ENCODE results near the gene PBXIP1.

Gene PBXIP1

DNA sequence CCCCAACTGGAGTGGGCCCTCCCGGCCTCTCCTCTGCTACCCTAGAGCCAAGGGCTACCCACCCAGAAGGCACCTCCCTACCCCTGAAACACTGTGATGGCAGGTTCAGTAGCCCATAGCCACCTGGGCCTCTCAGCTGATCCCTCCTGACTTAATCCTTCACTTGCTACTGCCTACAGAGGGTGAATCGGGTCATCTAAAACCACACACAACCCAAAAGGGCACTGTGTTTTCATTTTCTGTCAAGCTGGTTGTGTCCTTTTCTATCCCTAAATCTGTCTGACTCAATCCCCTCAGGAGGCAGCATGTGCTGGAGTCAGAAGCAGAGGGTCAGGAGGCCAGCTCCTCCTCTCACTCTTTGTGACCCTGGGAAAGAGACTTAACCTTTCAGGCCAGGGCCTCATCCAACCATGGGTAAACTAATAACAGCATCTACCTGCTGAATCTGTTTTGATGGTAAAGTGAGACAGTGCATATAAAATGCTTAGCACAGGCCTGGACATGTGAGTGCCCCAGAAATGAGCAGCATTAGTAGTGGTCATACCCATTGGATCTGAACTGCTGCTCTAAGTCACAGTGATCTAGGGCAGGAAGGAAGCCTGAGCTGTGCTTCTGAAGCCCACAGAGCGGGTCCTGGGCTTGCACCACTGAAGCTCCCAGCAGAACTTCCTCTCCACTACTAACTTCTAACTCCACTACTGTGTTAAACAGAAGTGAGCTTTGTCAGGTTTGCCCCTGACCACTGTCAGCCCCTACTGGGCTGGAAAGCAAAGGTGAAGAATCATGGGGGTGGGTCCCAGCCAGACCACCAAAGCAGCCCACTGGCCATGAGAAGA lies 30.3 kb downstream of the PBXIP1 start:
- no peak overlapping the region for H3K4me3 ChIP-seq (replicated peaks; ENCODE audit: low read depth, low read length)
- no peak for TF ChIP-seq CTCF (IDR thresholded peaks at IDR 0.05; ENCODE audit: low read length, missing control alignments)
- DNase-seq (ENCODE audit: low read depth), result no peak

GRCh38 chr1:154923695-154924094 lies 32.2 kb downstream of the PBXIP1 start:
- no peak for DNase-seq (ENCODE audit: low read depth)
- H3K4me3 ChIP-seq (replicated peaks; ENCODE audit: low read depth, low read length), result no peak overlapping the region
- no peak for TF ChIP-seq CTCF (IDR thresholded peaks at IDR 0.05; ENCODE audit: low read length, missing control alignments)

DNA sequence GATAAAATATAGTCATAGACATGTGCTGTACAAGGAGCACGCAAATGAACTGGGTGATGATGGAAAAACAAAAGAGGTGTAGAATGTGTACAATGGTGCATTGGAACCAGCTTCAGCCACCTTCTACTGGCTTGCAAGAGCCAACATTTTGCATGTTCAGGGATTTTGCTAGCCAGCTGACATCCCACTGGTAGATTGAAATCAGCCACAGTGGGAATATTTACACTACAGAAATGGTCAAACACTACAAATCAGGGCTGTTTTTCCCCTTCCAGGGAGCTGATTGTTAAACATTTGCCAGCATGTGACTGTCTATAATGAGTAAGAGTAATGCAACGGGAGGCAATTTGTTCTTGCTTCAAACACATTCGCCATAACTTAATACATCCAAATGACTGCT lies 42.6 kb downstream of the PBXIP1 start:
- no peak for TF ChIP-seq CTCF (IDR thresholded peaks at IDR 0.05; ENCODE audit: low read length, missing control alignments)
- H3K4me3 ChIP-seq (replicated peaks; ENCODE audit: low read depth, low read length), result no peak overlapping the region
- DNase-seq (ENCODE audit: low read depth), result no peak

- TF ChIP-seq CTCF (IDR thresholded peaks at IDR 0.05; ENCODE audit: low read length, missing control alignments), result no peak
- no peak overlapping the region for H3K4me3 ChIP-seq (replicated peaks; ENCODE audit: low read depth, low read length)
- no peak for DNase-seq (ENCODE audit: low read depth)
Measured at GRCh38 chr1:154912755-154913154, 43.1 kb downstream of the PBXIP1 start.

- TF ChIP-seq CTCF (IDR thresholded peaks at IDR 0.05; ENCODE audit: low read length, missing control alignments), result no peak
- H3K4me3 ChIP-seq (replicated peaks; ENCODE audit: low read depth, low read length), result no peak overlapping the region
- DNase-seq (ENCODE audit: low read depth), result no peak
Measured at GRCh38 chr1:154911691-154912550, 44.0 kb downstream of the PBXIP1 start.

GRCh38 chr1:154910851-154911250 lies 45.0 kb downstream of the PBXIP1 start:
- no peak overlapping the region for H3K4me3 ChIP-seq (replicated peaks; ENCODE audit: low read depth, low read length)
- no peak for DNase-seq (ENCODE audit: low read depth)
- TF ChIP-seq CTCF (IDR thresholded peaks at IDR 0.05; ENCODE audit: low read length, missing control alignments), result no peak
